ENCODE data around the gene NPIPA2.
A peak's percentile ranks its signal among the peaks of the same experiment; 100 is the strongest.
"Not testable (repeated sequence)": the region's sequence is repeated elsewhere in the genome, so short reads cannot be mapped to it uniquely, and the experiment has no call there.

Gene NPIPA2

GRCh38 chr16:14742273-14743128 is at the start of gene NPIPA2:
TSS of gene NPIPA2 (plus strand) at chr16:14742533. CDS start at chr16:14748066, 5,533 bp downstream.
- H3K27ac Mint-ChIP-seq, H3K4me1 Mint-ChIP-seq, H3K27me3 Mint-ChIP-seq, H3K36me3 Mint-ChIP-seq, H3K4me3 Mint-ChIP-seq, H3K9me3 Mint-ChIP-seq: not testable (repeated sequence)
- peak; percentile 100 for ATAC-seq

DNA sequence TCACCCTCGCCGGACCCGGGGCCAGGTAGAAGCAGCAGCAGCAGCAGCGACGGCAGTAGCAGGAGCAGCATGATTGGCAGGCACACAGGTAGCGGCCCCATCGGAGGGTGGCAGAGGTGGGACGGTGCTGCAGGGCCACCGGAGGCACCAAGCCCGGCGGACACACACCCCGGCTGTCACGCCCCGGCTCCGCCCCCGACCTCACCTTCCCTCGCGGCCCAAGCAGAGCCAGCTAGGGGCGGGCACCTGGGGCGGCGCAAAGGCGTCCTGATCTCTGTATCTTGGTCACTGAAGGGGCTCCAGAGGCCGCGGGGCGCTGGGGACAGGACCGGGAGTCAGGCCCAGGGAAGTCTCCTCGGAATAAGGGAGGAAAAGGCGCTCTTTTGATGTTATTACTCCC is 48.2 kb upstream of the NPIPA2 start, which contains the start of gene PLA2G10:
TSS of gene PLA2G10 (minus strand) at position 180 of the 400 bp plus-strand sequence. CDS start at position 101, 79 bp downstream.
- H3K27me3 Mint-ChIP-seq, H3K4me3 Mint-ChIP-seq, H3K27ac Mint-ChIP-seq, H3K9me3 Mint-ChIP-seq, H3K4me1 Mint-ChIP-seq, ATAC-seq, H3K36me3 Mint-ChIP-seq: not testable (repeated sequence)

GRCh38 chr16:14701859-14702258 is 40.5 kb upstream of the NPIPA2 start:
- not testable (repeated sequence) for H3K4me1 Mint-ChIP-seq, H3K27me3 Mint-ChIP-seq, ATAC-seq, H3K4me3 Mint-ChIP-seq, H3K9me3 Mint-ChIP-seq, H3K27ac Mint-ChIP-seq, H3K36me3 Mint-ChIP-seq

DNA sequence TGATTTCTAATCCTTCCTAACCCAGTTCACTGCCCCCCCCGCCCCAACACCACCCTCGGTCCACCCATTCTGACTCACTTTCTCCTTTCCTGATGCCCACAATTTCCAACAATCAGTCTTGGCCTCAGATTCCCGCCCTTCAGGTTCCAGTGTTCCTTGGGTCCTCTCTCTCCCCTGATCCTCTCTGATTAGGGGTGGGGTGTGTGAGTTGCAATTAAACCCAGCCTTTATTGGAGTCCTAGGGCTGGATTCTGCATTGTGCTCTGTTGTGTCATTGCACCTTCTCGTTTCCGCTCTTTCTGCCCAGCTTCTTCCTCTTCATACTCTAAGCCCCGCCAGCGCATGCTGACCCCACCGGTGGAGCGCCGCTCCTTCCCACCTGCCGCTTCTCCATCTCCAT is 39.7 kb upstream of the NPIPA2 start:
- H3K9me3 Mint-ChIP-seq, H3K36me3 Mint-ChIP-seq, H3K4me3 Mint-ChIP-seq, ATAC-seq, H3K27me3 Mint-ChIP-seq, H3K27ac Mint-ChIP-seq, H3K4me1 Mint-ChIP-seq: not testable (repeated sequence)

DNA sequence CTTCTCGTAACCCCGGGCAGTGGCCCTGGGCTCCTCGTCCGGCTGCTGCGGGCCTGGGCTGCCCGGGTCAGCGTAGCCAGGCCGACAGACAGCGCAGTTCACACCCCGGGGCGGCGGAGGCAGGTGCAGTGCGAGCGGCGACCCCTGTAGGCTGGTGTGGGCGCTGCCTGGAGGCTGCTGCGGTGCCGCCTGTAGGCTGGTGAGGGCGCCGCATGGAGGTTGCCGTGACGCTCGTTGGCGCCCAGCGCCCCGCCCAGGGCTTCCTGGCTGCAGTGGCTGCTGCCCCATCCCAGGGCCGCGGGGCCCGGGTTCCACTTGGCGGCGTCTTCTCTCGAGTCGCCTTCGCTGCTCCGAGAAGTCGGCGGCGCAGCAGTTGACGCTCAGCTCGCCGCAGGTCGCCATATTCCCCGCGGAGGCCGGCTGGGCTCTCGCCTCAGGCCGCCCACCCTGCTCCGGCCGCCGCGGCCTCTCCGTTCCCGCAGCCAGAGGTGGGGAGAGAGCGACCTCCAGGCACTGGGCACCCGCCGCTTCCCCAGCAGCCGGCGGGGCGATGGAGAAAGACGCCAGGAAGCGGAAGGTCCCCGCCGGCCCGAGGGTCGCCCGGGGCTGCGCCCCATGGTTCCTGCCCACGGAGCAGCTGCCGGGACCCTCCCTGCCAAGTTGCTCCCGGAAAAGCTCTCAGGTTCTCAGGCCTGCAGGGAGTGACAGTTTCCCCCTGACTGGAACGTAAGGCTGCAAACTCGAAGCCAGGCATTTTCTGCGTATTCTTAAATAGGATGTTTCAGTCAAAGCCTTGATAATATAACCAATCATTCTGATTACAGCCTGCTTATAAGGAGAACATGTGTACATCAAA is 38.9 kb upstream of the NPIPA2 start, which contains the start of gene NPIPA3:
TSS of gene NPIPA3 (plus strand) at position 256 of the 856 bp plus-strand sequence. CDS start 5,533 bp downstream, outside the sequence.
- not testable (repeated sequence) for H3K27me3 Mint-ChIP-seq, H3K36me3 Mint-ChIP-seq
- ATAC-seq: peak; percentile 100

DNA sequence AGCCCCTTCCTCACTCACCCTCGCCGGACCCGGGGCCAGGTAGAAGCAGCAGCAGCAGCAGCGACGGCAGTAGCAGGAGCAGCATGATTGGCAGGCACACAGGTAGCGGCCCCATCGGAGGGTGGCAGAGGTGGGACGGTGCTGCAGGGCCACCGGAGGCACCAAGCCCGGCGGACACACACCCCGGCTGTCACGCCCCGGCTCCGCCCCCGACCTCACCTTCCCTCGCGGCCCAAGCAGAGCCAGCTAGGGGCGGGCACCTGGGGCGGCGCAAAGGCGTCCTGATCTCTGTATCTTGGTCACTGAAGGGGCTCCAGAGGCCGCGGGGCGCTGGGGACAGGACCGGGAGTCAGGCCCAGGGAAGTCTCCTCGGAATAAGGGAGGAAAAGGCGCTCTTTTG is 9.1 kb upstream of the NPIPA2 start:
- ATAC-seq, H3K4me3 Mint-ChIP-seq, H3K4me1 Mint-ChIP-seq, H3K36me3 Mint-ChIP-seq, H3K9me3 Mint-ChIP-seq, H3K27me3 Mint-ChIP-seq, H3K27ac Mint-ChIP-seq: not testable (repeated sequence)

More for the DNA sequence above, 38.9 kb upstream of the NPIPA2 start, which contains the start of gene NPIPA3:
- not testable (repeated sequence) for H3K4me1 Mint-ChIP-seq, H3K4me3 Mint-ChIP-seq, H3K9me3 Mint-ChIP-seq, H3K27ac Mint-ChIP-seq

- not testable (repeated sequence) for H3K36me3 Mint-ChIP-seq, H3K4me1 Mint-ChIP-seq, ATAC-seq, H3K4me3 Mint-ChIP-seq, H3K9me3 Mint-ChIP-seq, H3K27ac Mint-ChIP-seq, H3K27me3 Mint-ChIP-seq
These were observed 1.4 kb upstream of the NPIPA2 start for GRCh38 chr16:14740832-14741385.

DNA sequence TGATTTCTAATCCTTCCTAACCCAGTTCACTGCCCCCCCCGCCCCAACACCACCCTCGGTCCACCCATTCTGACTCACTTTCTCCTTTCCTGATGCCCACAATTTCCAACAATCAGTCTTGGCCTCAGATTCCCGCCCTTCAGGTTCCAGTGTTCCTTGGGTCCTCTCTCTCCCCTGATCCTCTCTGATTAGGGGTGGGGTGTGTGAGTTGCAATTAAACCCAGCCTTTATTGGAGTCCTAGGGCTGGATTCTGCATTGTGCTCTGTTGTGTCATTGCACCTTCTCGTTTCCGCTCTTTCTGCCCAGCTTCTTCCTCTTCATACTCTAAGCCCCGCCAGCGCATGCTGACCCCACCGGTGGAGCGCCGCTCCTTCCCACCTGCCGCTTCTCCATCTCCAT is 539 bp upstream of the NPIPA2 start:
- not testable (repeated sequence) for H3K36me3 Mint-ChIP-seq, H3K4me3 Mint-ChIP-seq, ATAC-seq, H3K9me3 Mint-ChIP-seq, H3K4me1 Mint-ChIP-seq, H3K27me3 Mint-ChIP-seq, H3K27ac Mint-ChIP-seq

GRCh38 chr16:14773654-14774053 is 31.3 kb downstream of the NPIPA2 start:
- H3K4me1 Mint-ChIP-seq, ATAC-seq, H3K27ac Mint-ChIP-seq, H3K27me3 Mint-ChIP-seq, H3K36me3 Mint-ChIP-seq, H3K9me3 Mint-ChIP-seq, H3K4me3 Mint-ChIP-seq: not testable (repeated sequence)

DNA sequence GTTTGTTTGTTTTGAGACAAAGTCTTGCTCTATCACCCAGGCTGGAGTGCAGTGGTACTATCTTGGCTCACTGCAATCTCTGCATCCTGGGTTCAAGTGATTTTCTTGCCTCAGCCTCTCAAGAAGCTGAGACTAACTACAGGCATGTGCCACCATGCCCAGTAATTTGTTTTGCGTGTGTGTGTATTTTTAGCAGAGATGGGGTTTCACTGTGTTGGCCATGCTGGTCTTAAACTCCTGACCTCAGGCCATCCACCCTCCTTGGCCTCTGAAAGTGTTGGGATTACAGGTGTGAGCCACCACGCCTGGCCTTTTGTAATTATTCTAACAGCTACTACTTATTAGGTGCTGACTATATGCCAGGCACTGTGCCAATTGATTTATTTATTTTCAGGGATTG is 33.3 kb downstream of the NPIPA2 start:
- not testable (repeated sequence) for H3K4me3 Mint-ChIP-seq, H3K9me3 Mint-ChIP-seq, H3K27me3 Mint-ChIP-seq, H3K27ac Mint-ChIP-seq, H3K36me3 Mint-ChIP-seq, H3K4me1 Mint-ChIP-seq, ATAC-seq

DNA sequence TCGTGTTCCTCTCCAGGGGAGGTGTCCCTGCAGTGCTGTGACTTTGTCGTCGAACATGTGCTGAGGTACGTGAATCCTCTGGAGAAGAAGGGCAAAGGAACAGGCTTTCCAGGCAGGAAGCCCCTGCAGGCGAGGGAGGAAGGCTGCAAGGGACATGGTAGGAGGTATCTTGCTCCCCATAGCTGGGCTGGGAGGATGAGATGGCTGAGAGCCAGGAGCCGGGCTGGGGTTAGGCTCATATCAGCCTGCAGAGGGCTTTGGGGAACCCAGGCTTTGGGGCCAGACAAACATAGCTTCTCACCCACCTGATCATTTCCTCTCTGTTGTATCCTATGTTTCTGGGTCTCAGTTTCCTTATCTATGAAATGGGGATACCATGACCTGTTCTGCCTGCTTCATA is 34.4 kb downstream of the NPIPA2 start:
- H3K27ac Mint-ChIP-seq, H3K36me3 Mint-ChIP-seq, ATAC-seq, H3K4me1 Mint-ChIP-seq, H3K27me3 Mint-ChIP-seq, H3K4me3 Mint-ChIP-seq, H3K9me3 Mint-ChIP-seq: not testable (repeated sequence)

DNA sequence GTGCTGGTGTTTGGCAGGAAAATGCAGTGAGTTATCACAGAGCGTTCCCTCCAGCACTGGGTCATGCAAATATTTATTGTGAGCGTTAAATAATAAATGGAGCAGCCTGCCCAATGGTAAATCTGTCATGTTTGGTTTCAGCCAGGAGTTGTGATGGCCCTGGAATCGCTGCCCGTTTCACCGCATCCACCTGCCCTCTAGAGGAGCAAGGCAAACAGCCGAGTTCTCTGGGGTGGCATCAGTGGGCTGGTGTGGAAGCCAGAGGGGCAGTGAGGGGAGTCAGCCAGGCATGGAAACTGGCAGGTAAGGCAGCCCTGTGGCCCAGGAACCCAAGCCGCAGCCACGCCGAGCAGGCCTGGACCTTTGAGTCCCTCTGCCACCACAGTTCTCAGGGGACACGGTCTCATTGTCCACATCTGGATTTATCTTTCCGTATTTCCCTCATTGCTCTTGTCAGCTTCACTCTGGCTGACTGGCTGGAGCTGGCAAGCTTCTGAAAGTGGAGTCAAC is 37.1 kb downstream of the NPIPA2 start:
- H3K9me3 Mint-ChIP-seq, H3K4me1 Mint-ChIP-seq, H3K36me3 Mint-ChIP-seq, ATAC-seq, H3K4me3 Mint-ChIP-seq, H3K27me3 Mint-ChIP-seq, H3K27ac Mint-ChIP-seq: not testable (repeated sequence)

DNA sequence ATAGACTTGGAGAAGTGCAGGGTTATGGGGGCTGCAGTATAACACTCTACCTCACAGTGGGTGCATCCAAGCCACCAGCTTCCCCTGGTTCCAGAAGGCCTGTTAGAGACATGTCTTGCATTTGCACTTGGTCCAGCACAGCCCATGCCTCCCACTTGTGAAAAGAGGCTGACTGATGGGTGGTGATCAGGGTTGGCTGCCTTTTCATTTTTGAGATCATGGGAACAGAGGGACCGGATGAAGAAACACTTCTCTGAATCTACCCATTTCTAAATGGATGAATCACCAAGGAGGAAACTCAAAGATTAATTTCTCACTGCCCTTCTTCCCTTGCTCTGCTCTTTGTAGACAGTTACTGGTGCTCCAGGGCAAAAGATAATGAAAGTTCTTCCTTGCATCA is 43.8 kb downstream of the NPIPA2 start:
- not testable (repeated sequence) for H3K36me3 Mint-ChIP-seq, H3K27me3 Mint-ChIP-seq, H3K27ac Mint-ChIP-seq, H3K4me1 Mint-ChIP-seq, H3K4me3 Mint-ChIP-seq, ATAC-seq, H3K9me3 Mint-ChIP-seq

DNA sequence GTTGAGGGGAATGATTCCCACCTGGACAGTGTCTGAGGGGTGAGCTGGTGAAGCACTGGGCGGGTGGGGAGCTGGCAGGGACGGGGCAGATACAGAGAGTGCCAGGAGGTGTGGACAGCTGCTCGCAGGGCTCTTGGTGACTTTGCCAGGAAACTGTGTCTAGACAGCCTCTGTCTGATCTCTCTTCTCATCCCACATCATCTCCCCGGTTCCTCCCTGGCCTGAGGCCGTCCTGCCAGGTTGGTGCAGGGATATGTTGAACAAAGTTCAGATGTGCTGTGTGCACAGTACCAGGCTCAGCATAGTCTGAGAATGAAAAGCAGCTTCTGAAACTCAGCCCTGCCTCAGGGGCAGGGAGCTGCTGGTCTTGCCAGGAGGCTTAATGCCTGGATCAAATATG is 47.2 kb downstream of the NPIPA2 start:
- not testable (repeated sequence) for H3K9me3 Mint-ChIP-seq, H3K4me3 Mint-ChIP-seq, H3K4me1 Mint-ChIP-seq, H3K36me3 Mint-ChIP-seq, H3K27ac Mint-ChIP-seq, H3K27me3 Mint-ChIP-seq, ATAC-seq

GRCh38 chr16:14790320-14790956 is 48.1 kb downstream of the NPIPA2 start:
- not testable (repeated sequence) for ATAC-seq, H3K27me3 Mint-ChIP-seq, H3K27ac Mint-ChIP-seq, H3K9me3 Mint-ChIP-seq, H3K4me3 Mint-ChIP-seq, H3K4me1 Mint-ChIP-seq, H3K36me3 Mint-ChIP-seq
